DMS53 (cell line): ENCODE results near the gene HERC4.
A peak's percentile ranks its signal among the peaks of the same experiment; 100 is the strongest.

ENCODE experiments used
- DNase-seq: peaks from one replicate; lab custom pipeline; 2025; lab: John Stamatoyannopoulos, UW

The HERC4 gene

GRCh38 chr10:68074775-68075549 is at the start of gene HERC4:
TSS of gene HERC4 (minus strand) at chr10:68075283. CDS start at chr10:68073108, 2,175 bp downstream.
- peak; percentile 97 for DNase-seq

DNA sequence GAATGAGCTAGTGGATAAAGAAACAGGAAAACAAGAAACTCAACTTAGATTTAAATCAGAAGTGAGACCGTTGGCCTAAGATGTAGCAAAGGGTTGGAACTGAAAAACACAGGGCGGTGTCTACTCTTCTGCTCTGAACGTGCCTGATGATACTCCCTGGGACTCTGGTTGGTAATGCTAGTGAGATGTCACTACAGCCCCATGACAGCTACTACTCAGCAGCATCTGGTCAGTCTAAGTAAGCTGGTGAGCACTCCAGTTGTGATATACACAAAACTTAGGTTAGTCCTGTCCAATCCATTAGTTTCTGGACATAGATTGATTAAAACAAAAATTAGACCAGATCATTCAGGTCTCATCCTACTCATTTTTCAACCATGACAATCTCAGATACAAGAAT is 49.6 kb upstream of the HERC4 start:
- no peak for DNase-seq

- DNase-seq, result no peak
These were observed 46.8 kb upstream of the HERC4 start for GRCh38 chr10:68121852-68122251.

GRCh38 chr10:68121020-68121743 is 46.1 kb upstream of the HERC4 start:
- no peak for DNase-seq

GRCh38 chr10:68118657-68119056 is 43.6 kb upstream of the HERC4 start:
- DNase-seq, result no peak

GRCh38 chr10:68112837-68113236 is 37.8 kb upstream of the HERC4 start:
- DNase-seq, result no peak

DNA sequence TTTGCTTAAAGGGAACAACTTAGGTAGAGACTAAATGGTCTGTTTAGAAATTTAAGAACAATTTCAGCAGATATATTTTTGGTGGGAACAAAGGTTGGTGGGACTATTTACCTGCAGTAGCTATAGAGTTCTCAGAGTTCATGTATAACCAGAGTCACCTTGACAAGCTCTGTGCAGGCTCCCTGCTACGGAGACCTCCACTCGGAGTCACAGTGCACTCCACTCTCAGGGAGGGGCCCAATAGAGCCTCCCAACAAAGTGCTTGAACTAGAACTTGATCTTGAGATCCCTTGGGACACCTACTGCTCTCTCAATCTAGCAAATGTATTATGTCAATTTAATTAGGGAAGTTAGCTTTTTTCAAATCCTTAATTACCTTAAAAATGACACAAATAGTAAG is 36.5 kb upstream of the HERC4 start:
- no peak for DNase-seq

DNA sequence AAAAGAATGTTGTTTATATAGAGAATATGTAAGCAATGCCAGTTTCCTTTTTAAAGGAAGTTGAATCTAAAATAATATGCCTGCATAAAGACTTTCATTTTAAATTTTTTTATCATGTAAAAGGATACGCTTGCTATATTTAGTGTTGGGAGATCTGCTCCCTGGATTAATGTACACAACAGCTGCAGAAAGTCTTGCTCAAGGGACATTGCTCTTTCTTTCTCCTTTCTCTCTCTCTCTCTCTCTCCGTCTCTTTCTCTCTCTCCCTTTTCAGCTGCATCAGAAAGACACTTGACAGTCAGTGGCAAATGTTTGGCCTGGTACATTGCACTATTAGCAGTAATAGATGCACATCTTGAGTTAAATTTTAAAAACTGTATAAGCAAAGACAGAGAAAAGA is 34.9 kb upstream of the HERC4 start:
- DNase-seq, result no peak

DNA sequence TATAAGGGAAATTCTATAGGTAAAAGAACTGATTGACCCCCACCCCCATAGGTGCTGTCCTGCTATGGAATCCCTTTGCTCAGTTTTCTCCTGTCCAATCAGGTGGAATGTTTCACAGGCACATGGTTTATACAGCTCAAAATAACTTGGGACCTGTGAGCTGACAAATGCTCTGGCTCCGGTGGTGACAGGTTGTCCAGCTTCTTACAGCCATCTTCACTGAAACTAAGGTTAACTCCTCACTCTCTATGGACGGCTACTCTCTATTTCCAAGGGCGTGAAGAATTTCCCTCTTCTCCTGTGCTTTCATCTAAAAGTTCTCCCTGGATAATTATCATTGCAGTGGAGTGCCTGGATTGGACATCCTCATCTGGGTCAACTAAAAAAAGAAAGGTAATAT is 34.2 kb upstream of the HERC4 start, which contains the start of gene MYPN:
Gene MYPN, plus strand, starts transcription at position 158 of the 400 bp plus-strand sequence. CDS start 11,951 bp downstream, outside the sequence.
- no peak for DNase-seq

- no peak for DNase-seq
These were observed 33.6 kb upstream of the HERC4 start for GRCh38 chr10:68108653-68109052.

DNA sequence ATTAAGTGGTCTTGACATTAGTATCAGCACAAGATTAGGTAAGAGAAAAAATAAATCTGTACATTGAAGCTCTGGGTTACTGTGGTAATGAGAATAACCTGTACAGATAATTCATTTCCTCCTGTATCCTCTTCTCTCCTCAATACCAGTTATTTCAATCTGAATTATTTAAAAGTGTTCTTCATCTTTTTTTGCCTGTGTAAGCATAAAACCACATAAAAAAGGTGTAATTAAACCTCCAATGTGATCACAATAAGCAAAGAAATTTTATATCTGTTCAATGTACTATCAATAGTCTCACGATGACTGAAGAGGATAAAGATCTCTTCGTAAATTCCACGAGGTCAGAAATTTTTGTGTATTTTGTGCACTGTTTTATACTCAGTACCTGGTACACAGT is 33.0 kb upstream of the HERC4 start:
- no peak for DNase-seq

GRCh38 chr10:68107651-68108050 is 32.6 kb upstream of the HERC4 start:
- no peak for DNase-seq

GRCh38 chr10:68106656-68107055 is 31.6 kb upstream of the HERC4 start:
- no peak for DNase-seq

- DNase-seq, result no peak
These were observed 30.7 kb upstream of the HERC4 start for GRCh38 chr10:68105820-68106219.

DNA sequence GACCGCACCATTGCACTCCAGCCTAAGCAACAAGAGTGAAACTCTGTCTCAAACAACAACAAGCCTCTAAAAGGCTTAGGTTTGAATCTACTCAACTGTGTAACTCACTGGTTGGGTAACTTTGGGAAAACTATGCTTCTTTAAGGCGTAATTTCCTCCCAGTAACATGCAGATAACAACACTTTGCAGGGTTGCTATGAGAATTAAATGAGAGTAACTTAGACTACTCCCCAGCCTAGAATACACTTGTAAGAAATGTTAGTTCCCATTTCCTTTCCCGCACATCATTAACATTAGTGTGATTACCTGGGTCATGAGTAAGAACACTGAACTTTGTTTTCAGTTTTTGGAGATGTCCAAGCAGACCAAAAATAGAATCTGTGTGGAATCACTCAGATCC is 28.8 kb upstream of the HERC4 start:
- DNase-seq, result no peak

- no peak for DNase-seq
These were observed 28.3 kb upstream of the HERC4 start for GRCh38 chr10:68103261-68103878.

GRCh38 chr10:68101066-68101465 is 26.0 kb upstream of the HERC4 start:
- no peak for DNase-seq

GRCh38 chr10:68099736-68100135 is 24.7 kb upstream of the HERC4 start:
- DNase-seq, result no peak

GRCh38 chr10:68096913-68097516 is 21.9 kb upstream of the HERC4 start:
- DNase-seq, result peak; percentile 67

GRCh38 chr10:68095153-68095552 is 20.1 kb upstream of the HERC4 start:
- no peak for DNase-seq

DNA sequence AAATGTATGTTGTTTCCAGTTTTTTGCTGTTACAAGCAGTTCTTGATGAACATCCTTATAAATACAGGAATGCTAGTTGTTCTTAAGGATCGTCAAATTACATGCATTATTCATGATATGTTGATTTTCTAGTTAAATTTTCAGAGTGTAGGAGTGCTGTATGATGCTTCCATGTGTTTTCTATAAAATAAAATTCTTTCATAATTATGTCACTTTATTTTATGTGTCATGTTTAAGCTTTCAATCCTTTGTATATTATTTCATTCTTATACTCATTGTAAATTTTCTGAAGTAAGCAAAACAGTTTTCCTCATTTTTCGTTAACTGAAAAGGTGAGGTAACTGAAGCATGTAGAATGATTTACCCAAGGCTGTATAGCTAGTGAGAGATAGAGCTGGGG is 17.4 kb upstream of the HERC4 start:
- no peak for DNase-seq

DNA sequence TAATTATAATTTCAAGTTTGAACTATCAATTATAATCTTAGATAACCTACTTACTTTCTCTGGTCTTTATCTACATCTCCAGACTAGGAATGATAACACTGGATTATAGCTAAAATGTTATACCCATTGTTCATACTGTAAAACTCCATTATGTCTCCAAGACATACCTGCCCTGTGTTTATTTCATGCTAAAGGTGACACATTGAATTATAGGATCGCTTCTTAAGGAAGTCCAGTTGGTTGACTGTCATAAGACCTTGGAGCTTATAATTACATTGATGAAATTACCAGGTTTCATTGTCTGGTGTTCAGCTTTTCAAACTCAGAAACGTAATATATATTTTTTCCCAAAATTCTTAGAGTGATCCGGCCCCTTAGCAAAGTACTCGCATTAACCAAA is 15.5 kb upstream of the HERC4 start:
- no peak for DNase-seq

GRCh38 chr10:68088740-68089139 is 13.7 kb upstream of the HERC4 start:
- DNase-seq, result no peak
